Limb (tissue), 2 donors: Measurements from ENCODE around the gene FBXL14.

Experiments used
- DNase-seq, 2 donors: peaks; one replicate each; pipeline ENCODE4 v3.0.0-alpha.2; 2016; ENCODE audit errors: extremely low spot score in 2 of 2

Gene FBXL14

GRCh38 chr12:1536817-1537216 lies 57.6 kb downstream of the FBXL14 start:
- DNase-seq = no peak

- DNase-seq = no peak
Observed at GRCh38 chr12:1534748-1535147, 59.6 kb downstream of the FBXL14 start.

- no peak for DNase-seq
Observed at GRCh38 chr12:1533602-1534304, 60.6 kb downstream of the FBXL14 start.

- DNase-seq = no peak
Observed at GRCh38 chr12:1533205-1533601, 61.2 kb downstream of the FBXL14 start.

GRCh38 chr12:1532375-1533165 lies 61.8 kb downstream of the FBXL14 start:
- DNase-seq = no peak

GRCh38 chr12:1531654-1532374 lies 62.6 kb downstream of the FBXL14 start:
- DNase-seq = no peak

- peak in 1 of 2 donors; percentile 60 for DNase-seq
Observed at GRCh38 chr12:1531153-1531653, 63.2 kb downstream of the FBXL14 start.

- DNase-seq = no peak
Observed at GRCh38 chr12:1530592-1531152, 63.7 kb downstream of the FBXL14 start.

- peak in 1 of 2 donors; percentile 73 for DNase-seq
Observed at GRCh38 chr12:1529862-1530591, 64.4 kb downstream of the FBXL14 start.

GRCh38 chr12:1529228-1529861 lies 65.0 kb downstream of the FBXL14 start:
- DNase-seq = no peak

- no peak for DNase-seq
Observed at GRCh38 chr12:1528791-1529190, 65.6 kb downstream of the FBXL14 start.

GRCh38 chr12:1527789-1528188 lies 66.6 kb downstream of the FBXL14 start:
- DNase-seq = no peak

GRCh38 chr12:1525858-1526257 lies 68.5 kb downstream of the FBXL14 start:
- no peak for DNase-seq

- no peak for DNase-seq
Observed at GRCh38 chr12:1523558-1524050, 70.8 kb downstream of the FBXL14 start.

- DNase-seq = no peak
Observed at GRCh38 chr12:1523046-1523445, 71.3 kb downstream of the FBXL14 start.

- DNase-seq = no peak
Observed at GRCh38 chr12:1519642-1520041, 74.7 kb downstream of the FBXL14 start.

GRCh38 chr12:1518591-1519516 lies 75.5 kb downstream of the FBXL14 start:
- peak in 1 of 2 donors; percentile 43 for DNase-seq

GRCh38 chr12:1517734-1518525 lies 76.5 kb downstream of the FBXL14 start:
- DNase-seq = no peak
